K562 treated with DMSO at 1 percent for 4 hours (cell line): ENCODE results near the gene ZNF582. TPM values are rescaled to one million over a fixed set of nuclear protein-coding genes. Genes with fewer than 3 reads are reported as not detected.

Source experiments
- total RNA-seq: library from RNA; unstranded; fragments of 300-600 nt; gene quantifications from 2 replicates; pipeline ENCODE4 v1.2.3, GENCODE V29; 2022; ENCODE audit not compliant: insufficient read depth

Gene ZNF582
- total RNA-seq, result 1.9 TPM in 1 of 2 replicates, not detected in the other

DNA sequence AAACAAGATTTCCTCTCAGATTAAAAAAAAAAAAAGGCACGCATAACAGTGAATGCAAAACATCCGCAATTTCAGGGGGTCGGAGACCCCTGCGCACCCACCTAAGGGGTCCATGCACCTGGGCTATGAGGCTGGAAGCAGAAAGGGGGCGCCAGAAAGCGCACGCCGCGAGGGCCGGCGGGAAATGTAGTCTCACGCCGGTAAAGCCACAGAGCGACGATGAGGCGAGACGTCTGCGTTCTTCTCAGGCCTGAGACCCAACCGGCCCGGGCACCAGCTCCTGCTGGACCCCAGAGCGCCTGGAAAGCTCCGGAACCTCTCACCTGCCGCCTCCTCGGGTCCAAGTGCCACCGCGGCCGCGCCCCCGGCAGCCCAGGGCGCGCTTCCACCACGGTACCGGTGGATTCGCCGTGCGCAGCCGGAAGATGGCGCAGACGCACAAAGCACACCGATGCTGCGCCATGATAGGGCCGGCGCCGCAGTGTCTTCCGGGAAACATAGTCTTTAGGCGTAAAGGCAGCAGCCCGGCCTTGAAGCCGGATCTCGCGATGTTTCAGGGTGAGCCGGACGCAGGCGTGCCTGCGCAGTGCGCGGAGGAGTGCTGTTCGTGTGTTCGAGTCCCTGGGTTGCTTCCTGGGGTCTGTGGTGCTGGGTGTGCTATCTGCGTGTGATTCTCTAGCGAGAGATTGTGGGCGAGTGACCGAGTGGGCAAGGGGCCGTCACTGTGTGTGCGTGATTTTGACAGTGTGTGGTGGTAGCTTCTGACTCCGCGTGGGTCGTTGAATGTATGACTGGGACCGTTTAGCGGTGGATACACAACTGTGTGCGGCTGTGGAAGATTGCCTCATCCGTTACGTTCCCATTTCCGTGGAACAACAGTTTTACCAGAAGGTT, at the start of gene ZNF582:
Gene ZNF582, minus strand, starts transcription at position 416 of the 894 bp plus-strand sequence. CDS start 1,782 bp downstream, outside the sequence.

GRCh38 chr19:56403764-56404704, 10.7 kb upstream of the ZNF582 start, which contains the start of gene ZNF583:
Gene ZNF583, plus strand, starts transcription at chr19:56404332. Its CDS starts 2,783 bp downstream, at chr19:56407115.

Other genes with a start within 250 kb of the ZNF582 start
- gene GALP, start 217.5 kb downstream of the ZNF582 start, total RNA-seq, result not detected in 2 replicates
- gene ZSCAN5B, start 195.8 kb downstream of the ZNF582 start, total RNA-seq, result not detected in 2 replicates
- not detected in 2 replicates for gene ZSCAN5C, start 191.3 kb downstream of the ZNF582 start, total RNA-seq
- gene EDDM13, start 120.8 kb downstream of the ZNF582 start, total RNA-seq, result not detected in 2 replicates
- 3.2 and 3.8 TPM in 2 replicates for gene ZSCAN5A, start 78.7 kb downstream of the ZNF582 start, total RNA-seq
- 0.16 TPM in 1 of 2 replicates, not detected in the other for gene ZNF583, start 10.8 kb upstream of the ZNF582 start, total RNA-seq
- gene ZNF667, start 83.8 kb upstream of the ZNF582 start, total RNA-seq, result not detected in 2 replicates
- not detected in 2 replicates for gene ZNF471, start 114.3 kb upstream of the ZNF582 start, total RNA-seq
- not detected in 2 replicates for gene ZFP28, start 145.4 kb upstream of the ZNF582 start, total RNA-seq
- not detected in 2 replicates for gene ZNF470, start 173.9 kb upstream of the ZNF582 start, total RNA-seq
- not detected in 2 replicates for gene ZNF71, start 201.8 kb upstream of the ZNF582 start, total RNA-seq
- gene SMIM17, start 249.6 kb upstream of the ZNF582 start, total RNA-seq, result not detected in 2 replicates